ENCODE results near the gene CDKN2B-AS1.
"Not testable (repeated sequence)": the region's sequence is repeated elsewhere in the genome, so short reads cannot be mapped to it uniquely, and the experiment has no call there.

The CDKN2B-AS1 gene

DNA sequence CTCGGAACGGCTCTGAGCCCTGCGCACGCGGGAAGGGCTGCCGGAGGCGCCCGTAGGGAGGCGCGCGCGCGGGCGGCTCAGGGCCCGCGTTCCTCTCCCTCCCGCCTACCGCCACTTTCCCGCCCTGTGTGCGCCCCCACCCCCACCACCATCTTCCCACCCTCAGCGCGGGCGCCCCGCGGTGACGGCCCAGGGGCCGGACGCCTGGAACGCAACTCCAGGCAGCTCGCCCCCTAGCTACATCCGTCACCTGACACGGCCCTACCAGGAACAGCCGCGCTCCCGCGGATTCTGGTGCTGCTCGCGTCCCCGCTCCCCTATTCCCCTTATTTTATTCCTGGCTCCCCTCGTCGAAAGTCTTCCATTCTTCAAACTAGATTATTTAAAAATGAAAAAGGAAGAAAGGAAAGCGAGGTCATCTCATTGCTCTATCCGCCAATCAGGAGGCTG lies at the start of gene CDKN2B-AS1:
Gene CDKN2B-AS1, plus strand, starts transcription at position 236 of the 450 bp plus-strand sequence.
- no peak for DNase-seq (ENCODE audit: low read depth in 3 of 3)

GRCh38 chr9:21945606-21946005 lies 49.0 kb upstream of the CDKN2B-AS1 start:
- DNase-seq (ENCODE audit: low read depth in 3 of 3): no peak

- no peak for DNase-seq (ENCODE audit: low read depth in 3 of 3)
Observed at GRCh38 chr9:21958833-21959232, 35.8 kb upstream of the CDKN2B-AS1 start.

DNA sequence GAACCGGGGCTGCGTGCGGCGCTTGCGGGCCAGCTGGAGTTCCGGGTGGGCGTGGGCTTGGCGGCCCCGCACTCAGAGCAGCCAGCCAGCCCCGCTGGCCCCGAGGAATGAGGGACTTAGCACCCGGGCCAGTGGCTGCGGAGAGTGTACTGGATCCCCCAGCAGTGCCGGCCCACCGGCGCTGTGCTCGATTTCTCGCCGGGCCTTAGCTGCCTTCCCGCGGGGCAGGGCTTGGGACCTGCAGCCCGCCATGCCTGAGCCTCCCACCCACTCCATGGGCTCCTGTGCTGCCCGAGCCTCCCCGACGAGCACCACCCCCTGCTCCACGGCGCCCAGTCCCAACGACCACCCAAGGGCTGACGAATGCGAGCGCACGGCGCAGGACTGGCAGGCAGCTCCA lies 35.3 kb upstream of the CDKN2B-AS1 start:
- DNase-seq (ENCODE audit: low read depth in 3 of 3): not testable (repeated sequence)

GRCh38 chr9:21961569-21961968 lies 33.0 kb upstream of the CDKN2B-AS1 start:
- no peak for DNase-seq (ENCODE audit: low read depth in 3 of 3)

- DNase-seq (ENCODE audit: low read depth in 3 of 3): peak in 2 of 3 experiments; percentile 39 to 42
Observed at GRCh38 chr9:21964925-21965385, 29.6 kb upstream of the CDKN2B-AS1 start.

GRCh38 chr9:21965401-21965951 lies 29.1 kb upstream of the CDKN2B-AS1 start:
- no peak for DNase-seq (ENCODE audit: low read depth in 3 of 3)

DNA sequence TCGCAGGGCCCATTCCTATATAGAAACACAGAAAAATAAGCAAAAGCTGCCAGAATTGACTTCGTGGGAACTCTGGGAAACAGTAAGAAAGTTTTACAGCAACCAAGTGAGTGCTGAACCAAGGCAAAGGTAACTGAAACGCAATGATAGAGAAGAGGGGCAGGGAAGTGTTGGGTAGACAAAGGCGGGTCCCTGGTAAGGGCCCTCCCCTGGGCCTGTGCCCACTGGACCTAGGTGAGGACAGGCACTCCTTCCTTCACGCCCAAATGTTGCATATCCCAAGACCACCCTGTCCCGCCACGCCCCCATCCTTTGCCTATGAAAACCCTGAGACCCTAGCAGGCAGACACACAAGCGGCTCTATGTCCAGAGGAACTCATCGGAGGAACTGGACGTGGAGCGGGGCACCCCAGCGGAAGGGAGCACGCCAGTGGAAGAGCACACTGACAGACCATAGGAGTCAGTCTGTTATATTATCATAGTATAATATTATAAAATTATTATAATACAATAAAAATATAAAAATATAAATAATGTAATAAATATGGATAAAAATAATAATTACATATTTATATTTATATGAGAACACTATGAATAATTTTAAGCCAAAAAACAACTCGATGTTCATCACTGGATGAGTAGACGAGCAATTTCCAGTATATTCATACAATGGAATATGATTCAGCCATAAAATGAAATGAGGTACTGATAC lies 28.3 kb upstream of the CDKN2B-AS1 start:
- no peak for DNase-seq (ENCODE audit: low read depth in 3 of 3)

- DNase-seq (ENCODE audit: low read depth in 3 of 3): no peak
Observed at GRCh38 chr9:21967169-21967568, 27.4 kb upstream of the CDKN2B-AS1 start.

- no peak for DNase-seq (ENCODE audit: low read depth in 3 of 3)
Observed at GRCh38 chr9:21967702-21968101, 26.9 kb upstream of the CDKN2B-AS1 start.

DNA sequence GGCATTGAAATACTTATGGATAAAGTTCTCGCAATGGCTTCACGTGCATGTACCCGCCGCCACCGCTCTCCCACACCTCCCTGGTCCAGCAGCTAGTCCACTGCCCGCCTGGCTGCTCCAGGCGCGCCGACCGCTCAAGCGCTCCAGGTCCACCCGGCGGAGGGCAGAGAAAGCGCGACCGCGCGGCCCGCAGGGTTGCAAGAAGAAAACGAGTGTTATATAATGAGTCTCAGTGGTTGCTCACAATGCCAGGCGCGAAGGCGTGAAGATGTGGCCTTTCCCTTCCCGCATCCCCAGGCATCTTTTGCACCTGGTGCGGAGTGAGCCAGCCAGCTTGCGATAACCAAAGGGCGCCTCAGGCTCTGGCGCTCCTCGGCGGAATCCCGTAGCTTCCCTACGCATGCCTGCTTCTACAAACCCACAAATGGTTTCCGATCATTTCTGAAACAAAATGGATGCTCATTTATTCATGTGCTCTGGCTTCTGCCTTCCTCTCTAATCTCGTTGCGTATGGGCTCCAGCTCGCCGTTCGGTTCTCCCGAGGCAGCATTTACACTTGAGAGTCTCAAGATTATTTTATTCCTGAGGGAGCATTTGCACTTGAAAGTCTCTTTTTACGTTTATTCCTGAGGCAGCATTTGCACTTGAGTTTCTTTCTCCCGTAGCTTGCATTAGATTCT lies 26.1 kb upstream of the CDKN2B-AS1 start:
- no peak for DNase-seq (ENCODE audit: low read depth in 3 of 3)

GRCh38 chr9:21969011-21969940 lies 25.3 kb upstream of the CDKN2B-AS1 start:
- DNase-seq (ENCODE audit: low read depth in 3 of 3): no peak

- no peak for DNase-seq (ENCODE audit: low read depth in 3 of 3)
Observed at GRCh38 chr9:21969951-21970799, 24.4 kb upstream of the CDKN2B-AS1 start.

DNA sequence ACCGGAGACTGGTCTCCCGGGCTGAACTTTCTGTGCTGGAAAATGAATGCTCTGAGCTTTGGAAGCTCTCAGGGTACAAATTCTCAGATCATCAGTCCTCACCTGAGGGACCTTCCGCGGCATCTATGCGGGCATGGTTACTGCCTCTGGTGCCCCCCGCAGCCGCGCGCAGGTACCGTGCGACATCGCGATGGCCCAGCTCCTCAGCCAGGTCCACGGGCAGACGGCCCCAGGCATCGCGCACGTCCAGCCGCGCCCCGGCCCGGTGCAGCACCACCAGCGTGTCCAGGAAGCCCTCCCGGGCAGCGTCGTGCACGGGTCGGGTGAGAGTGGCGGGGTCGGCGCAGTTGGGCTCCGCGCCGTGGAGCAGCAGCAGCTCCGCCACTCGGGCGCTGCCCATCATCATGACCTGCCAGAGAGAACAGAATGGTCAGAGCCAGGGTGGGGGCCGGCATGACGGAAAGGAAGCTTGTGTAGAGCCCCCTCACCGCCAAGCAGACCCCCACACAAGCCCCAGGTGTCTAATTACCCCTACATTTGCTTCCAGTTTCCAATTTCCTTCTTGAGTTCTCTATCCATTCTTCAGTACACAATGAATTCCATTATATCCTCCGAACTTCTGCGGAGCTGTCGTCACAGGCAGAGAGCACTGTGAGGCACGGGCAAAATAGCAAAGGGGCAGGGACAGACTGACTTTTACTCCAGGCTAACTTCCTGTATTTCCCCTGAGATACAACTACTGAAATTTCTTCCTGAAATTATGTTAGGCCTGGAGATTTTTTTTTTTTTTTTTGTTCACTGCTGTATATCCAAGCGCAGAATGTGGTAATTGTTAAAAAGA lies 23.6 kb upstream of the CDKN2B-AS1 start:
- no peak for DNase-seq (ENCODE audit: low read depth in 3 of 3)

DNA sequence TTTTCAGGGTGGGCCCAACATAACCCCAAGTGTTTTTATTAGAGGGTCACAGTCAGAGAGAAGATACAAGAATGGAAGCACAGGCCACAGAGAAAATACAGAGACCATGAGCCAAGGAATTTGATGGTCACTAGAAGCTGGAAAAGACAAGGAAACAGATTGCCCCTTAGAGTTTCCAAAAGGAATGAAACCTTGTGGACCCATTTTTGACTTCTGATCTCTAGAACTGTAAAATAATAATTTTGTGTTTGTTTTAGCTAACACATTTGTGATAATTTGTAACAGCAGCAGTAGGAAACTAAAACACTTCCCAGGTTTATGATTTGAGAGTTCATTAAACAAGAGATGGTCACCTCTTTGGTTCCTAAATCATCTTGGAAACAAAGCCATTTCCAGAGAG lies 22.2 kb upstream of the CDKN2B-AS1 start:
- DNase-seq (ENCODE audit: low read depth in 3 of 3): no peak

GRCh38 chr9:21974343-21974721 lies 20.3 kb upstream of the CDKN2B-AS1 start:
- no peak for DNase-seq (ENCODE audit: low read depth in 3 of 3)

DNA sequence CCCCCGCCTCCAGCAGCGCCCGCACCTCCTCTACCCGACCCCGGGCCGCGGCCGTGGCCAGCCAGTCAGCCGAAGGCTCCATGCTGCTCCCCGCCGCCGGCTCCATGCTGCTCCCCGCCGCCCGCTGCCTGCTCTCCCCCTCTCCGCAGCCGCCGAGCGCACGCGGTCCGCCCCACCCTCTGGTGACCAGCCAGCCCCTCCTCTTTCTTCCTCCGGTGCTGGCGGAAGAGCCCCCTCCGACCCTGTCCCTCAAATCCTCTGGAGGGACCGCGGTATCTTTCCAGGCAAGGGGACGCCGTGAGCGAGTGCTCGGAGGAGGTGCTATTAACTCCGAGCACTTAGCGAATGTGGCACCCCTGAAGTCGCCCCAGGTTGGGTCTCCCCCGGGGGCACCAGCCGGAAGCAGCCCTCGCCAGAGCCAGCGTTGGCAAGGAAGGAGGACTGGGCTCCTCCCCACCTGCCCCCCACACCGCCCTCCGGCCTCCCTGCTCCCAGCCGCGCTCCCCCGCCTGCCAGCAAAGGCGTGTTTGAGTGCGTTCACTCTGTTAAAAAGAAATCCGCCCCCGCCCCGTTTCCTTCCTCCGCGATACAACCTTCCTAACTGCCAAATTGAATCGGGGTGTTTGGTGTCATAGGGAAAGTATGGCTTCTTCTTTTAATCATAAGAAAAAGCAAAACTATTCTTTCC lies 19.7 kb upstream of the CDKN2B-AS1 start:
- DNase-seq (ENCODE audit: low read depth in 3 of 3): peak in 2 of 3 experiments; percentile 38 to 46

DNA sequence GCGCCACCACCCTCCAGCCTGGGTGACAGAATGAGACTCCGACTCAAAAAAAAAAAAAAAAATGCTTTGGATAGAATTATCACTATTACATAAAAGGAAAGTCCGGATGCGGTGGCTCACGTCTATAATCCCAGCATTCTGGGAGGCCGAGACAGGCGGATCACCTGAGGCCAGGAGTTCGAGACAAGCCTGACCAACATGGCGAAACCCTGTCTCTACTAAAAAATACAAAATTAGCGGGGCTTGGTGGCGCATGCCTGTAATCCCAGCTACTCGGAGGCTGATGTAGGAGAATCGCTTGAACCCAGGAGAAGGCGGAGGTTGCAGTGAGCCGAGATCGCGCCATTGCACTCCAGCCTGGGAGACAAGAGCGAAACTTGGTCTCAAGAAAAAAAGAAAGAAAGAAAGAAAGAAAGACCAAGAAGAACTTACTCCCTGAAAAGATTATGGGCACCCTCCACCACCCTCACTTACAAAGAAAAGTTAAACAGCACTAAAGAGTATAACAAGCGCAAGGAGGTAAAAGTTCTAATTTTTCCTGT lies 18.2 kb upstream of the CDKN2B-AS1 start:
- no peak for DNase-seq (ENCODE audit: low read depth in 3 of 3)

- DNase-seq (ENCODE audit: low read depth in 3 of 3): no peak
Observed at GRCh38 chr9:21982391-21982790, 12.2 kb upstream of the CDKN2B-AS1 start.

Measured in stimulated activated CD4-positive, alpha-beta T cell treated with anti-CD3 and anti-CD28 coated beads, TNF-alpha, amount 100 ng/mL, for 4 hours (primary cell).